IMR-90 (cell line): ENCODE data around the gene TGM6. TPM values are rescaled to one million over a fixed set of nuclear protein-coding genes. Genes with fewer than 3 reads are reported as not detected.

ENCODE experiments used
- ATAC-seq: fragments of 200-7000 bp; cut with Tn5 transposase; 2 replicates; pipeline ENCODE4 v1.9.1; 2020; ENCODE audit warnings: low read depth, mild to moderate bottlenecking, moderate library complexity
- BruUV-seq: library from RNA; stranded (reverse); fragments of 400-500 nt; replicated peaks from 2 replicates; lab custom pipeline; 2021; lab: Mats Ljungman, UMichigan
- CTCF ChIA-PET: fragments of 300-600 bp; formaldehyde crosslinking; extraction: SDS; loops from one replicate; lab custom pipeline; 2021; ENCODE audit warnings: antibody characterized with exemption; lab: Yijun Ruan, JAX
- POLR2A ChIA-PET: fragments of 300-600 bp; sonication (Branson Sonifier 250); formaldehyde crosslinking; loops from one replicate; lab custom pipeline; 2022; ENCODE audit warnings: antibody characterized with exemption; ENCODE audit not compliant: unreplicated experiment; lab: Charles Lee
- DNase-seq: peaks from one replicate; pipeline ENCODE4 v3.0.0; 2013
- H2AFZ ChIP-seq: replicated peaks from 2 replicates; pipeline ENCODE3; 2013; ENCODE audit warnings: low read length, mild to moderate bottlenecking; ENCODE audit not compliant: poor library complexity
- H2AK5ac ChIP-seq: 2 replicates; pipeline ENCODE4 v1.6.1; 2013; ENCODE audit warnings: low read depth, low read length, inconsistent platforms
- H2AK9ac ChIP-seq: replicated peaks from 2 replicates; pipeline ENCODE3; 2013; ENCODE audit warnings: mild to moderate bottlenecking, low read depth, low read length, moderate library complexity; ENCODE audit not compliant: poor library complexity
- H2BK120ac ChIP-seq: 2 replicates; pipeline ENCODE4 v1.6.1; 2013; ENCODE audit warnings: low read depth, low read length, inconsistent platforms
- H2BK15ac ChIP-seq: 3 replicates; pipeline ENCODE4 v1.6.1; 2013; ENCODE audit warnings: low read depth, low read length, inconsistent platforms
- H2BK20ac ChIP-seq: 2 replicates; pipeline ENCODE4 v1.6.1; 2013; ENCODE audit warnings: low read depth, mild to moderate bottlenecking, inconsistent platforms, low read length, moderate library complexity
- H2BK5ac ChIP-seq: 2 replicates; pipeline ENCODE4 v1.6.1; 2013; ENCODE audit warnings: mild to moderate bottlenecking, low read depth, low read length, inconsistent platforms; ENCODE audit not compliant: poor library complexity, severe bottlenecking
- H3K14ac ChIP-seq: replicated peaks from 2 replicates; pipeline ENCODE4 v1.6.1; 2013; ENCODE audit warnings: low read depth, low read length, inconsistent platforms
- H3K18ac ChIP-seq: 2 replicates; pipeline ENCODE4 v1.6.1; 2013; ENCODE audit warnings: low read depth, low read length, control low read depth
- H3K23ac ChIP-seq: 2 replicates; pipeline ENCODE4 v1.6.1; 2013; ENCODE audit warnings: low read depth, low read length, inconsistent platforms
- H3K27ac ChIP-seq: 2 replicates; pipeline ENCODE4 v1.5.1; 2013; ENCODE audit warnings: mild to moderate bottlenecking, control low read depth, low read length; ENCODE audit not compliant: insufficient read depth
- H3K27me3 ChIP-seq: 2 replicates; pipeline ENCODE4 v1.6.1; 2013; ENCODE audit warnings: low read length; ENCODE audit not compliant: control insufficient read depth, insufficient read depth
- H3K36me3 ChIP-seq: 2 replicates; pipeline ENCODE4 v1.6.1; 2013; ENCODE audit warnings: low read length, mixed read lengths; ENCODE audit not compliant: control insufficient read depth, insufficient read depth
- H3K4ac ChIP-seq: 2 replicates; pipeline ENCODE4 v1.6.1; 2013; ENCODE audit warnings: low read depth, low read length, inconsistent platforms
- H3K4me1 ChIP-seq: 2 replicates; pipeline ENCODE4 v1.6.1; 2013; ENCODE audit warnings: low read length, mixed read lengths; ENCODE audit not compliant: control insufficient read depth, insufficient read depth
- H3K4me2 ChIP-seq: 2 replicates; pipeline ENCODE4 v1.6.1; 2013; ENCODE audit warnings: low read depth, mild to moderate bottlenecking, control low read depth, low read length, moderate library complexity
- H3K4me3 ChIP-seq: 2 replicates; pipeline ENCODE4 v1.5.1; 2013; ENCODE audit warnings: low read depth, mild to moderate bottlenecking, control low read depth, low read length, moderate library complexity; ENCODE audit not compliant: insufficient read depth
- H3K56ac ChIP-seq: 2 replicates; pipeline ENCODE4 v1.6.1; 2013; ENCODE audit warnings: low read length, inconsistent platforms; ENCODE audit not compliant: insufficient read depth; ENCODE audit errors: extremely low read depth
- H3K79me1 ChIP-seq, 2 experiments: 2 replicates each; pipeline ENCODE4 v1.6.1; 2013; ENCODE audit warnings: low read length in 2 of 2, inconsistent platforms in 1 of 2, low read depth in 1 of 2
- H3K9ac ChIP-seq: 2 replicates; pipeline ENCODE4 v1.6.1; 2013; ENCODE audit warnings: low read depth, low read length, control low read depth
- H3K9me1 ChIP-seq: 2 replicates; pipeline ENCODE4 v1.6.1; 2013; ENCODE audit warnings: low read length, inconsistent platforms; ENCODE audit not compliant: insufficient read depth
- H3K9me3 ChIP-seq: 2 replicates; pipeline ENCODE4 v1.6.1; 2013; ENCODE audit warnings: low read length; ENCODE audit not compliant: control insufficient read depth, insufficient read depth
- H4K20me1 ChIP-seq: 2 replicates; pipeline ENCODE4 v1.6.1; 2013; ENCODE audit warnings: low read length, inconsistent platforms; ENCODE audit not compliant: insufficient read depth
- H4K5ac ChIP-seq: 2 replicates; pipeline ENCODE4 v1.6.1; 2013; ENCODE audit warnings: mild to moderate bottlenecking, low read depth, low read length, control low read depth
- H4K8ac ChIP-seq, 2 experiments: 2 replicates each; pipeline ENCODE4 v1.6.1; 2013; ENCODE audit warnings: low read depth in 2 of 2, low read length in 2 of 2, control low read depth in 1 of 2, inconsistent platforms in 1 of 2
- H4K91ac ChIP-seq: 2 replicates; pipeline ENCODE4 v1.6.1; 2013; ENCODE audit warnings: low read depth, low read length, inconsistent platforms; ENCODE audit not compliant: insufficient read depth
- BHLHE40 ChIP-seq: fragments of 150-350 bp; IDR thresholded peaks from 2 replicates; pipeline ENCODE4 v1.6.1; 2016; ENCODE audit warnings: mild to moderate bottlenecking, low read depth, low read length
- CEBPB ChIP-seq: IDR thresholded peaks from 2 replicates; pipeline ENCODE4 v1.6.1; 2012; ENCODE audit warnings: low read depth, low read length, improper control_type of control experiment
- CHD1 ChIP-seq: IDR thresholded peaks from 2 replicates; pipeline ENCODE4 v1.6.1; 2012; ENCODE audit warnings: low read depth, low read length, improper control_type of control experiment
- FOS ChIP-seq: fragments of 150-350 bp; IDR thresholded peaks from 2 replicates; pipeline ENCODE4 v1.6.1; 2016; ENCODE audit warnings: low read depth, low read length
- NFE2L2 ChIP-seq: fragments of 150-350 bp; IDR thresholded peaks from 2 replicates; pipeline ENCODE4 v1.6.1; 2016; ENCODE audit warnings: low read depth, mild to moderate bottlenecking, low read length
- POLR2A ChIP-seq: IDR thresholded peaks from 2 replicates; pipeline ENCODE4 v1.6.1; 2012; ENCODE audit warnings: mild to moderate bottlenecking, low read depth, low read length
- RAD21 ChIP-seq: IDR thresholded peaks from 2 replicates; pipeline ENCODE4 v1.6.1; 2012; ENCODE audit warnings: low read length, improper control_type of control experiment
- RFX5 ChIP-seq: IDR thresholded peaks from 2 replicates; pipeline ENCODE4 v1.8.0; 2012; ENCODE audit warnings: low read depth, mild to moderate bottlenecking, low read length, moderate library complexity
- SMC3 ChIP-seq: fragments of 150-350 bp; IDR thresholded peaks from 2 replicates; pipeline ENCODE4 v1.6.1; 2016; ENCODE audit warnings: low read depth, mild to moderate bottlenecking, antibody characterized with exemption, low read length, moderate library complexity
- WGBS, 2 experiments: methylation state at CpG; one replicate each; pipeline versions ENCODE4 v1.1.5 to v1.1.7; 2013; ENCODE audit warnings: missing lambda C conversion rate in 2 of 2; ENCODE audit not compliant: insufficient read length in 1 of 2; ENCODE audit errors: extremely low coverage in 2 of 2; 5-methylcytosine and 5-hydroxymethylcytosine counted together
- dilution Hi-C: fragments of 300-500 bp; cut with HindIII; formaldehyde crosslinking; loops from one replicate; pipeline ENCODE4 v1.14.3; 2018; ENCODE audit warnings: low sequenced_read_pairs; ENCODE audit not compliant: unreplicated experiment
- in situ Hi-C: fragments of 300-500 bp; cut with MboI; formaldehyde crosslinking; loops from 3 replicates; pipeline ENCODE4 v1.14.3; 2019; ENCODE audit warnings: low sequenced_read_pairs, inconsistent platforms, mixed read lengths
- intact Hi-C: fragments of 100-400 bp; cut with micrococcal nuclease; formaldehyde crosslinking; loops from 2 replicates; pipeline ENCODE4 v1.10.0; 2022
- polyA plus RNA-seq, 3 experiments: library from polyadenylated mRNA; depleted of rRNA; stranded (reverse); fragments of >200 nt; gene quantifications; 2 replicates each; pipeline ENCODE4 v1.2.3, GENCODE V29; 2012; ENCODE audit warnings: low replicate concordance in 1 of 3
- total RNA-seq: library from RNA; depleted of rRNA; stranded (reverse); fragments of >200 nt; gene quantifications from 2 replicates; pipeline ENCODE4 v1.2.3, GENCODE V29; 2012
- TF ChIP-seq, protein P1 (sequence below): fragments of 150-350 bp; IDR thresholded peaks from 2 replicates; pipeline ENCODE4 v1.6.1; 2017; ENCODE audit warnings: mild to moderate bottlenecking, antibody characterized with exemption, low read length, low read depth
- TF ChIP-seq, protein P2 (sequence below): conservative IDR thresholded peaks from 2 replicates; pipeline ENCODE4 v1.5.1; 2012; ENCODE audit warnings: mild to moderate bottlenecking, low read depth, low read length, improper control_type of control experiment
- TF ChIP-seq, protein P3 (sequence below): fragments of 150-350 bp; IDR thresholded peaks from 2 replicates; pipeline ENCODE4 v1.6.1; 2016; ENCODE audit warnings: low read depth, mild to moderate bottlenecking, low read length, moderate library complexity, borderline replicate concordance

Gene TGM6
- total and polyA plus RNA-seq, 2 of the 4 experiments (the other 2 are of a cell fraction), result not detected

DNA sequence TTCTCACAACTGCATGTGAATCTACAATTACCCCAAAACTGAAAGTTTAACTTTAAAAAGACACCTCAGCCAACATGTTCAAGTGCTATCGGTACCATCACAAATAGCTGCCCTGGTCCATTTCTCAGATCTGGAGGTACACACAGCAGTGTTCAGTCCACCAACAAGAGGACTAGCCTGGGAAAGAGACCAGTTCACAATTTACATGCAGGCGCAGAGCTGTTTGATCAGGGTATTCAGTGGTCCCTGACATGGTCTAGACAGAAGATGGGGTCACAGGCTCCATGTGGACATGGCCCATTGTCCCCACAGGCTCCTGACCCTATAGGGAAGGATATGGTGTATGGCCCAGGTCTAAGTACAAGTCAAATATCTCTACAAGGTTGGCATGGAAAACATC lies 15.6 kb upstream of the TGM6 start:
- no peak for ATAC-seq
- Histone ChIP-seq H2AK9ac (no peak overlapping the region), H3K9me1 (no peaks in the 10 kb centered on the region), H3K4me2 (no peak overlapping the region), H3K4me1 (no peaks in the 10 kb centered on the region), H4K20me1 (no peaks in the 10 kb centered on the region), H2BK120ac (no peak overlapping the region), H2BK20ac (no peak overlapping the region), H3K56ac (no peak overlapping the region), H3K23ac (no peak overlapping the region), H3K36me3 (no peaks in the 10 kb centered on the region), H3K27ac (no peak overlapping the region), H2AK5ac (no peak overlapping the region), H4K91ac (no peak overlapping the region), H3K4me3 (no peak overlapping the region), H3K79me1 (no peaks in the 10 kb centered on the region), H2AFZ (no peak overlapping the region), H3K4ac (no peak overlapping the region), H2BK15ac (no peak overlapping the region), H2BK5ac (no peak overlapping the region), H3K9me3 (no peaks in the 10 kb centered on the region), H3K27me3 (no peaks in the 10 kb centered on the region; the same call in 1 of the 2 replicates), H3K14ac (no peak overlapping the region), H3K9ac (no peak overlapping the region), H4K5ac (no peak overlapping the region), H4K8ac (no peak overlapping the region), H3K18ac (no peak overlapping the region)
- no peak for DNase-seq
- intact Hi-C loops, result no loop called here
- TF ChIP-seq BHLHE40, result no peak
- TF ChIP-seq POLR2A, result no peak
- TF ChIP-seq SMC3, result no peak
- no peak for TF ChIP-seq RFX5
- TF ChIP-seq, protein P1, sequence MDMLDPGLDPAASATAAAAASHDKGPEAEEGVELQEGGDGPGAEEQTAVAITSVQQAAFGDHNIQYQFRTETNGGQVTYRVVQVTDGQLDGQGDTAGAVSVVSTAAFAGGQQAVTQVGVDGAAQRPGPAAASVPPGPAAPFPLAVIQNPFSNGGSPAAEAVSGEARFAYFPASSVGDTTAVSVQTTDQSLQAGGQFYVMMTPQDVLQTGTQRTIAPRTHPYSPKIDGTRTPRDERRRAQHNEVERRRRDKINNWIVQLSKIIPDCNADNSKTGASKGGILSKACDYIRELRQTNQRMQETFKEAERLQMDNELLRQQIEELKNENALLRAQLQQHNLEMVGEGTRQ, result no peak
- TF ChIP-seq, protein P2, sequence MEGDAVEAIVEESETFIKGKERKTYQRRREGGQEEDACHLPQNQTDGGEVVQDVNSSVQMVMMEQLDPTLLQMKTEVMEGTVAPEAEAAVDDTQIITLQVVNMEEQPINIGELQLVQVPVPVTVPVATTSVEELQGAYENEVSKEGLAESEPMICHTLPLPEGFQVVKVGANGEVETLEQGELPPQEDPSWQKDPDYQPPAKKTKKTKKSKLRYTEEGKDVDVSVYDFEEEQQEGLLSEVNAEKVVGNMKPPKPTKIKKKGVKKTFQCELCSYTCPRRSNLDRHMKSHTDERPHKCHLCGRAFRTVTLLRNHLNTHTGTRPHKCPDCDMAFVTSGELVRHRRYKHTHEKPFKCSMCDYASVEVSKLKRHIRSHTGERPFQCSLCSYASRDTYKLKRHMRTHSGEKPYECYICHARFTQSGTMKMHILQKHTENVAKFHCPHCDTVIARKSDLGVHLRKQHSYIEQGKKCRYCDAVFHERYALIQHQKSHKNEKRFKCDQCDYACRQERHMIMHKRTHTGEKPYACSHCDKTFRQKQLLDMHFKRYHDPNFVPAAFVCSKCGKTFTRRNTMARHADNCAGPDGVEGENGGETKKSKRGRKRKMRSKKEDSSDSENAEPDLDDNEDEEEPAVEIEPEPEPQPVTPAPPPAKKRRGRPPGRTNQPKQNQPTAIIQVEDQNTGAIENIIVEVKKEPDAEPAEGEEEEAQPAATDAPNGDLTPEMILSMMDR, result no peak
- TF ChIP-seq FOS, result no peak
- TF ChIP-seq, protein P3, sequence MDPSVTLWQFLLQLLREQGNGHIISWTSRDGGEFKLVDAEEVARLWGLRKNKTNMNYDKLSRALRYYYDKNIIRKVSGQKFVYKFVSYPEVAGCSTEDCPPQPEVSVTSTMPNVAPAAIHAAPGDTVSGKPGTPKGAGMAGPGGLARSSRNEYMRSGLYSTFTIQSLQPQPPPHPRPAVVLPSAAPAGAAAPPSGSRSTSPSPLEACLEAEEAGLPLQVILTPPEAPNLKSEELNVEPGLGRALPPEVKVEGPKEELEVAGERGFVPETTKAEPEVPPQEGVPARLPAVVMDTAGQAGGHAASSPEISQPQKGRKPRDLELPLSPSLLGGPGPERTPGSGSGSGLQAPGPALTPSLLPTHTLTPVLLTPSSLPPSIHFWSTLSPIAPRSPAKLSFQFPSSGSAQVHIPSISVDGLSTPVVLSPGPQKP, result no peak
- TF ChIP-seq RAD21, result no peak
- no peak for TF ChIP-seq NFE2L2
- no peak for TF ChIP-seq CEBPB
- no peak for TF ChIP-seq CHD1
- dilution Hi-C loops, result no loop called here
- WGBS, 2 experiments, result 75% methylated on average over 1 of the region's 2 CpGs; no CpG with 5 or more reads in 1 of the 2 experiments
- ChIA-PET CTCF (no interaction called here), POLR2A (no interaction called here)
- in situ Hi-C loops, result no loop called here
- no TSS peak for BruUV-seq
